Neural cell (in vitro differentiated cells): ENCODE results near the gene CLDN4. TPM values are rescaled to one million over a fixed set of nuclear protein-coding genes. Genes with fewer than 3 reads are reported as not detected.
"Not testable (repeated sequence)": the region's sequence is repeated elsewhere in the genome, so short reads cannot be mapped to it uniquely, and the experiment has no call there.

ENCODE experiments used
- H2AFZ ChIP-seq: fragments of 200-600, 300-800 bp; sonication (generic), shearing (Covaris generic); 2 replicates; pipeline ENCODE4 v1.6.0; 2014; ENCODE audit warnings: low read depth, mild to moderate bottlenecking, antibody characterized with exemption, low read length, moderate library complexity
- H3F3A ChIP-seq: fragments of 200-600 bp; shearing (Covaris generic); 2 replicates; pipeline ENCODE4 v1.6.1; 2016; ENCODE audit warnings: mild to moderate bottlenecking, moderate library complexity, mixed read lengths, antibody characterized with exemption, low read length; ENCODE audit not compliant: insufficient read depth, poor library complexity, severe bottlenecking
- H3K27ac ChIP-seq: fragments of 200-600, 300-800 bp; sonication (generic), shearing (Covaris generic); 2 replicates; pipeline ENCODE4 v1.5.1; 2014; ENCODE audit warnings: mild to moderate bottlenecking, low read length, moderate library complexity
- H3K27me3 ChIP-seq: fragments of 300-800, 200-600 bp; sonication (generic), shearing (Covaris generic); 2 replicates; pipeline ENCODE4 v1.6.0; 2014; ENCODE audit warnings: mild to moderate bottlenecking, low read depth, low read length, moderate library complexity; ENCODE audit not compliant: insufficient read depth
- H3K36me3 ChIP-seq: fragments of 300-800, 200-600 bp; sonication (generic), shearing (Covaris generic); 2 replicates; pipeline ENCODE4 v1.5.1; 2014; ENCODE audit warnings: mild to moderate bottlenecking, antibody characterized with exemption, low read length, moderate library complexity; ENCODE audit not compliant: insufficient read depth
- H3K4me2 ChIP-seq: fragments of 300-800, 200-600 bp; sonication (generic), shearing (Covaris generic); 2 replicates; pipeline ENCODE4 v1.6.0; 2014; ENCODE audit warnings: mild to moderate bottlenecking, low read length
- H3K4me3 ChIP-seq: fragments of 300-800, 200-600 bp; sonication (generic), shearing (Covaris generic); 2 replicates; pipeline ENCODE4 v1.5.1; 2014; ENCODE audit warnings: mild to moderate bottlenecking, low read length, moderate library complexity
- H3K79me2 ChIP-seq: fragments of 200-600 bp; shearing (Covaris generic); replicated peaks from 2 replicates; pipeline ENCODE4 v1.6.0; 2014; ENCODE audit warnings: mild to moderate bottlenecking, low read length, moderate library complexity; ENCODE audit not compliant: insufficient read depth
- H3K9ac ChIP-seq: fragments of 300-800, 200-600 bp; sonication (generic), shearing (Covaris generic); 2 replicates; pipeline ENCODE4 v1.6.1; 2016; ENCODE audit warnings: mild to moderate bottlenecking, low read length, mixed read lengths
- H3K9me2 ChIP-seq: fragments of 200-600 bp; shearing (Covaris generic); 2 replicates; pipeline ENCODE4 v1.6.1; 2016; ENCODE audit warnings: mild to moderate bottlenecking, low read length, mixed read lengths; ENCODE audit not compliant: insufficient read depth
- H3K9me3 ChIP-seq: fragments of 200-600, 300-800 bp; sonication (generic), shearing (Covaris generic); 2 replicates; pipeline ENCODE4 v1.6.1; 2016; ENCODE audit warnings: mild to moderate bottlenecking, mixed run types, low read length, moderate library complexity, mixed read lengths
- H4K20me1 ChIP-seq: fragments of 200-600 bp; shearing (Covaris generic); 2 replicates; pipeline ENCODE4 v1.6.1; 2016; ENCODE audit warnings: mild to moderate bottlenecking, mixed run types; ENCODE audit not compliant: insufficient read depth
- EP300 ChIP-seq: fragments of 450-650 bp; conservative IDR thresholded peaks from 2 replicates; pipeline ENCODE4 v1.6.1; 2014; ENCODE audit warnings: antibody characterized with exemption, mild to moderate bottlenecking, moderate library complexity; ENCODE audit not compliant: poor library complexity, severe bottlenecking
- EZH2 ChIP-seq: fragments of 200-600, 300-800 bp; shearing (Covaris generic), sonication (generic); IDR thresholded peaks from 2 replicates; pipeline ENCODE4 v1.6.1; 2014; ENCODE audit warnings: antibody characterized with exemption, low read length, borderline replicate concordance, mild to moderate bottlenecking; ENCODE audit not compliant: insufficient read depth, poor library complexity, severe bottlenecking
- MXI1 ChIP-seq: fragments of 450-650 bp; conservative IDR thresholded peaks from 2 replicates; pipeline ENCODE4 v1.6.1; 2014; ENCODE audit warnings: antibody characterized with exemption, mild to moderate bottlenecking; ENCODE audit not compliant: poor library complexity, severe bottlenecking
- POLR2AphosphoS5 ChIP-seq: IDR thresholded peaks from 2 replicates; pipeline ENCODE4 v1.6.1; 2012
- RAD21 ChIP-seq: fragments of 450-650 bp; conservative IDR thresholded peaks from 2 replicates; pipeline ENCODE4 v1.6.1; 2014; ENCODE audit warnings: antibody characterized with exemption, mild to moderate bottlenecking, moderate library complexity
- SMC3 ChIP-seq: fragments of 450-650 bp; conservative IDR thresholded peaks from 2 replicates; pipeline ENCODE4 v1.6.1; 2014; ENCODE audit warnings: antibody characterized with exemption, mild to moderate bottlenecking, moderate library complexity; ENCODE audit not compliant: poor library complexity
- TAF1 ChIP-seq: IDR thresholded peaks from 2 replicates; pipeline ENCODE4 v1.6.1; 2012; ENCODE audit warnings: low read depth
- polyA plus RNA-seq: library from polyadenylated mRNA; depleted of rRNA; stranded (reverse); fragments of >200 nt; gene quantifications from 2 replicates; pipeline ENCODE4 v1.2.3, GENCODE V29; 2014
- TF ChIP-seq, protein P1 (sequence below): IDR thresholded peaks from 2 replicates; pipeline ENCODE4 v1.6.1; 2012; ENCODE audit warnings: borderline replicate concordance
- TF ChIP-seq, protein P2 (sequence below): fragments of 450-650 bp; IDR thresholded peaks from 2 replicates; pipeline ENCODE4 v1.5.1; 2014; ENCODE audit warnings: antibody characterized with exemption, mild to moderate bottlenecking, moderate library complexity; ENCODE audit not compliant: poor library complexity, severe bottlenecking

The CLDN4 gene
- polyA plus RNA-seq, 1 donor from 2014 or later = 0.09 TPM

DNA sequence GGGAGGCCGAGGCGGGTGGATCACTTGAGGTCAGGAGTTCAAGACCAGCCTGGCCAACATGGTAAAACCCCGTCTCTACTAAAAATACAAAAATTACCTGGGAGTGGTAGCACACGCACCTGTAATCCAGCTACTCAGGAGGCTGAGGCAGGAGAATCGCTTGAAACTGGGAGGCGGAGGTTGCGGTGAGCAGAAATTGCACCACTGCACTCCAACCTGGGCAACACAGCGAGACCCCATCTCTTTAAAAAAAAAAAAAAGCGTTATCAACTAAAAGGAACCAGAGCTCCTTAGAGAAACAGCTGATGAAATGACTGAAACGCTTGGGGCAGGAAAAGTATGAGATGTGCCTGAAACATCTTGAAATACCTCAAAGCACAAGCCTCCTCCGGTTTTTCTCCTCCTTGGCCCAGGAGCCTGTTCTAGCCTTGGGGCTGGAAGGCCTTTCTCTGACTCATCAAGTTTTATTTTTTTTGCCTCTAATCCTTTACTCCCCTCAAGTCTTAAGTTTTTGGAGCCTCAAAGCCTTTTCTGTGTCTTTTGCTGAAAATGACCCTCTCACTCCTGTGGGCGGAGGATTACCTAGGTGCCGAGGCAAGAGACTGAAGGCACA lies 14.2 kb downstream of the CLDN4 start:
- no peaks in the 10 kb centered on the region for H4K20me1 ChIP-seq
- H3K27me3 ChIP-seq = no peaks in the 10 kb centered on the region
- H3K9ac ChIP-seq = no peak overlapping the region
- H3K4me2 ChIP-seq = no peak overlapping the region
- no peak for TF ChIP-seq TAF1
- TF ChIP-seq SMC3 = no peak
- no peak for TF ChIP-seq EP300
- TF ChIP-seq, protein P1, sequence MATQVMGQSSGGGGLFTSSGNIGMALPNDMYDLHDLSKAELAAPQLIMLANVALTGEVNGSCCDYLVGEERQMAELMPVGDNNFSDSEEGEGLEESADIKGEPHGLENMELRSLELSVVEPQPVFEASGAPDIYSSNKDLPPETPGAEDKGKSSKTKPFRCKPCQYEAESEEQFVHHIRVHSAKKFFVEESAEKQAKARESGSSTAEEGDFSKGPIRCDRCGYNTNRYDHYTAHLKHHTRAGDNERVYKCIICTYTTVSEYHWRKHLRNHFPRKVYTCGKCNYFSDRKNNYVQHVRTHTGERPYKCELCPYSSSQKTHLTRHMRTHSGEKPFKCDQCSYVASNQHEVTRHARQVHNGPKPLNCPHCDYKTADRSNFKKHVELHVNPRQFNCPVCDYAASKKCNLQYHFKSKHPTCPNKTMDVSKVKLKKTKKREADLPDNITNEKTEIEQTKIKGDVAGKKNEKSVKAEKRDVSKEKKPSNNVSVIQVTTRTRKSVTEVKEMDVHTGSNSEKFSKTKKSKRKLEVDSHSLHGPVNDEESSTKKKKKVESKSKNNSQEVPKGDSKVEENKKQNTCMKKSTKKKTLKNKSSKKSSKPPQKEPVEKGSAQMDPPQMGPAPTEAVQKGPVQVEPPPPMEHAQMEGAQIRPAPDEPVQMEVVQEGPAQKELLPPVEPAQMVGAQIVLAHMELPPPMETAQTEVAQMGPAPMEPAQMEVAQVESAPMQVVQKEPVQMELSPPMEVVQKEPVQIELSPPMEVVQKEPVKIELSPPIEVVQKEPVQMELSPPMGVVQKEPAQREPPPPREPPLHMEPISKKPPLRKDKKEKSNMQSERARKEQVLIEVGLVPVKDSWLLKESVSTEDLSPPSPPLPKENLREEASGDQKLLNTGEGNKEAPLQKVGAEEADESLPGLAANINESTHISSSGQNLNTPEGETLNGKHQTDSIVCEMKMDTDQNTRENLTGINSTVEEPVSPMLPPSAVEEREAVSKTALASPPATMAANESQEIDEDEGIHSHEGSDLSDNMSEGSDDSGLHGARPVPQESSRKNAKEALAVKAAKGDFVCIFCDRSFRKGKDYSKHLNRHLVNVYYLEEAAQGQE = no peak
- TF ChIP-seq MXI1 = no peak
- TF ChIP-seq POLR2AphosphoS5 = no peak
- TF ChIP-seq EZH2 = no peak
- TF ChIP-seq, protein P2, sequence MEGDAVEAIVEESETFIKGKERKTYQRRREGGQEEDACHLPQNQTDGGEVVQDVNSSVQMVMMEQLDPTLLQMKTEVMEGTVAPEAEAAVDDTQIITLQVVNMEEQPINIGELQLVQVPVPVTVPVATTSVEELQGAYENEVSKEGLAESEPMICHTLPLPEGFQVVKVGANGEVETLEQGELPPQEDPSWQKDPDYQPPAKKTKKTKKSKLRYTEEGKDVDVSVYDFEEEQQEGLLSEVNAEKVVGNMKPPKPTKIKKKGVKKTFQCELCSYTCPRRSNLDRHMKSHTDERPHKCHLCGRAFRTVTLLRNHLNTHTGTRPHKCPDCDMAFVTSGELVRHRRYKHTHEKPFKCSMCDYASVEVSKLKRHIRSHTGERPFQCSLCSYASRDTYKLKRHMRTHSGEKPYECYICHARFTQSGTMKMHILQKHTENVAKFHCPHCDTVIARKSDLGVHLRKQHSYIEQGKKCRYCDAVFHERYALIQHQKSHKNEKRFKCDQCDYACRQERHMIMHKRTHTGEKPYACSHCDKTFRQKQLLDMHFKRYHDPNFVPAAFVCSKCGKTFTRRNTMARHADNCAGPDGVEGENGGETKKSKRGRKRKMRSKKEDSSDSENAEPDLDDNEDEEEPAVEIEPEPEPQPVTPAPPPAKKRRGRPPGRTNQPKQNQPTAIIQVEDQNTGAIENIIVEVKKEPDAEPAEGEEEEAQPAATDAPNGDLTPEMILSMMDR = no peak
- no peak for TF ChIP-seq RAD21
- no peaks in the 10 kb centered on the region for H3K9me2 ChIP-seq
- no peaks in the 10 kb centered on the region for H3K79me2 ChIP-seq
- H3K36me3 ChIP-seq = no peaks in the 10 kb centered on the region
- H3K4me3 ChIP-seq = no peak overlapping the region
- H3K27ac ChIP-seq = no peak overlapping the region
- no peaks in the 10 kb centered on the region for H3K9me3 ChIP-seq
- no peak overlapping the region for H2AFZ ChIP-seq
- H3F3A ChIP-seq = no peaks in the 10 kb centered on the region

DNA sequence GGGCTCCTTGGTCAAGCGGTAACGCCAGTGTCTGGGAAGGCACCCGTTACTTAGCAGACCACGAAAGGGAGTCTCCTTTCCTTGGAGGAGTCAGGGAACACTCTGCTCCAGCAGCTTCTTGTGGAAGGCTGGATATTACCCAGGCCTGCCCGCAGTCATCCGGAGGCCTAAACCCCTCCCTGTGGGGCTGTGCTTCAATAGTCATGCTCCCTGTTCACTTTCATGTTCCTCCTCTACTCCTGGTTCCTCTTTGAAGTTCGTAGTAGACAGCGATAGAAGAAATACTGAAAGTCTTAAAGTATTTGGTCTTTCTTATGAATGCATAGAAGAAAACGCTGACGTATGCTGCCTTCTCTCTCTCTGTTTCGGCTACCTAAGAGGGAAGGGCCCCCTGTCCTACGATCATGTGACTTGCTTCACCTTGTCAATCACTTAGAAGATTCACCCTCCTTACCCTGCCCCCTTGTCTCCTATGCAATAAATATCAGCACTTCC lies 15.0 kb downstream of the CLDN4 start:
- not testable (repeated sequence) for H3K27me3 ChIP-seq, H4K20me1 ChIP-seq, H3K9me3 ChIP-seq, H3K4me2 ChIP-seq, H3K27ac ChIP-seq, H3K36me3 ChIP-seq, H3F3A ChIP-seq, H3K4me3 ChIP-seq, H3K9ac ChIP-seq, H2AFZ ChIP-seq, H3K9me2 ChIP-seq, H3K79me2 ChIP-seq
